GM12891 (cell line): Measurements from ENCODE around the gene VAV3.
"Not testable (repeated sequence)": the region's sequence is repeated elsewhere in the genome, so short reads cannot be mapped to it uniquely, and the experiment has no call there.

Experiments
- DNase-seq: peaks from one replicate; pipeline ENCODE4 v3.0.0; 2011; ENCODE audit warnings: low spot score; ENCODE audit not compliant: insufficient read length
- FAIRE-seq: peaks from 2 replicates; lab custom pipeline; 2011; peaks lifted over from hg19 to GRCh38; lab: Jason Lieb, UNC
- PAX5 ChIP-seq: IDR thresholded peaks from 2 replicates; pipeline ENCODE4 v1.6.1; 2011; ENCODE audit warnings: low read length, moderate library complexity, mild to moderate bottlenecking; ENCODE audit not compliant: insufficient read depth, severe bottlenecking
- POLR2A ChIP-seq: IDR thresholded peaks from 2 replicates; pipeline ENCODE4 v1.6.1; 2011; ENCODE audit warnings: low read depth, low read length, control low read depth
- POLR2AphosphoS5 ChIP-seq: IDR thresholded peaks from 2 replicates; pipeline ENCODE4 v1.6.1; 2011; ENCODE audit warnings: low read depth, low read length, control low read depth
- POU2F2 ChIP-seq: IDR thresholded peaks from 2 replicates; pipeline ENCODE4 v1.6.1; 2011; ENCODE audit warnings: low read depth, mild to moderate bottlenecking, control low read depth, low read length, moderate library complexity
- SPI1 ChIP-seq: IDR thresholded peaks from 2 replicates; pipeline ENCODE4 v1.6.1; 2011; ENCODE audit warnings: low read depth, low read length, control low read depth
- TAF1 ChIP-seq: IDR thresholded peaks from 2 replicates; pipeline ENCODE4 v1.6.1; 2011; ENCODE audit warnings: low read depth, low read length, control low read depth

VAV3 gene

DNA sequence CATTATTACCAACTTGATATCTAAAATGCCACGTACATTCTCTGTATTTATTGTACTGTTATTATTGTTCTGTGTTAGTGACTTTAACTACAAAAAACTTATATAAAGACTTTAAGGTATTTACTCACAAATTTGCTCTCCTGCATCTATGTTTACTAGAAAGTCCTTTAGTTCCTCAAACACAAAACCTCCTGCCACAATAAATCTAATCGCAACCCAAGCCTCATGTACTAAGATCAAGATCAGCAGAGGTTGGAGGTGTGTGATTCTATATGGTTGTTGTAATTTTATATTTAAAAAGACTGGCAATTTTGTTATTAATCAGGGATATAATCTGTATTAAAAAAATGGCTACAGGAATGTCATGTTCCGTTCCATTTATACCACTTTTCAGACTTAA lies 68.6 kb downstream of the VAV3 start:
- no peak for FAIRE-seq
- TF ChIP-seq TAF1 (no peak), PAX5 (no peak), POLR2A (no peak), POLR2AphosphoS5 (no peak), POU2F2 (no peak), SPI1 (no peak)
- DNase-seq = no peak

DNA sequence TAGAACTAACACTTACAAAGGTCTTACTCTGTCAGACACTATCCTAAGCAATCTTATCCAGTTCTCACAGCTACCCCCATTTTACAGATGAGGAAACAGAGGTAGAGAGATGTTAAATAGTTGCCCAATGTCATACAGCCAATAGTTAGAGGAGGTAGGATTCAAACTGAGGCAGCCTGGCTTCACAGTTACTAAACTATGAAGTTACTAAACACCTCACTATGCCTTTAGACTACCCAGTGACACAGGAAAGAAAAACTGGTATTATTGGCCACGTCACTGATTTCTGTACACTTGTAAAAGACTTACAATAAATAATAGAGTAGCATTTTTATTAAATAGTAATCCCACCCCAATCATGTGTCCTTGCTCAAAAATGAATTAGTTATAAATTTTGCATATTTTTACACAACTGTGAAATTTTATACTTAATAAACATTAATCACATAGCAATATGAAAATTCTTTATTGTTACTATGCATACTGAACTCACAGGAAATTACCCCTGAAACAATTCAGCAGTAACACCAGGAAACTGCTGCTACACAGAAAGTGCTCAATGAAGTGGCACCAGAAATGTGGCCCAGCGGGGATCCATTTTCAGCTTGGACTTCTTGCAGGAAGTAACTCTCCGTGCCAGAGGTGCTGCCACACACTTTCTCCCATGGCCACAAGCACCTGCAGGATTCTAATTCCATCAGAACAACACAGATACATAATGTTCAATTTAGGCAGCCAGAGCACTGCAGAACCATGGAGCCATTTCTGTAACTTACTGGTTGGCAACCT lies 69.4 kb downstream of the VAV3 start:
- DNase-seq (no peak), FAIRE-seq (no peak)
- TF ChIP-seq POU2F2 (no peak), TAF1 (no peak), POLR2A (no peak), POLR2AphosphoS5 (no peak), SPI1 (no peak), PAX5 (no peak)

DNA sequence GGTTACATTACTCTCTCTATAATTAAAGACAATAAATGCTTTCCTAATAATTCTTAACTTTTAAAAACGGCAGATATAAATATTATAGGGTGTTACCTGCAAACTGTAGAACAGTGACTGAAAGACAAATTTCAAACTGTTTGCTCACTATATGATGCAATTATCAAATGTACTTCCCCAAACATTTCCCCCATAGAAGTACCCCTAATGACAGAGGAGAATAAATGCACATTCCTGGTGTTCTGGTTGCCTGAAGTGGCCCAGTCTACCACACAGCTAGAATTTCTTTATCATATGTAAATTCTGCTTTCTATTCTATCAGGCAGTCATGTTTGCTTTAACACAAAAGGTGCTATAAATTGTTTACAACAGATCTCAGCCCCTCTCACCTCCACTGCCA lies 70.4 kb downstream of the VAV3 start:
- FAIRE-seq (no peak), DNase-seq (no peak)
- TF ChIP-seq POU2F2 (no peak), SPI1 (no peak), TAF1 (no peak), POLR2AphosphoS5 (no peak)

DNA sequence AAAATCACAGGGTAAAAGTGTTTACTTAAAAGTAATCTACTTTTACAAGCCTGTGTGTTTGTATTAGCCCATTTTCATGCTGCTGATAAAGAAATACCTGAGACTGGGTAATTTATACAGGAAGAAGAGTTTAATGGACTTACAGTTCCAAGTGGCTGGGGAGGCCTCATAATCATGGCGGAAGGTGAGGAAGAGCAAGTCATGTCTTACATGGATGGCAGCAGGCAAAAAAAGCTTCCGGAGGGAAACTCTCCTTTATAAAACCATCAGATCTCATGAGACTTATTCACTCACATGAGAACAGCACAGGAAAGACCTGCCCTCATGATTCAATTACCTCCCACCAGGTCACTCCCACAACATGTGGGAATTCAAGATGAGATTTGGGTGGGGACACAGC lies 71.6 kb downstream of the VAV3 start:
- not testable (repeated sequence) for DNase-seq, FAIRE-seq

DNA sequence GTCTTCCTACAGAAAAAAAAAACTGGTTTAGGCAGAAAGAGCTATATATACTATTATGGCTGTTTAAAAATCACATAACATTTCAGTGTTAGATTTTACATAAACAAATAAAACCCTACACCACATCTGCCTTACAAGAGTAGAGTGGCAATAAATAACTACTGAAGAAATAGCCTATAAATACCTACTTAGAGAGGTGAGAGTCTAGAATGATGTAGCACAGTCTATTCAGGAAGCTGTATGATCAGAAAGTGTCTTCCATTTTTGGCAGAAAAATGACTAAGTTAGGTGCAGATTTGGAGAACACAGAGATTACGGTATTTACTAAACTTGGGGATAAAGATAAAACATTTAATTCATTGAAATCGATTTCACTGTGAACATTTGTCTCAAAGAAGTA lies 75.5 kb downstream of the VAV3 start:
- FAIRE-seq (no peak), DNase-seq (no peak)
- TF ChIP-seq PAX5 = no peak

DNA sequence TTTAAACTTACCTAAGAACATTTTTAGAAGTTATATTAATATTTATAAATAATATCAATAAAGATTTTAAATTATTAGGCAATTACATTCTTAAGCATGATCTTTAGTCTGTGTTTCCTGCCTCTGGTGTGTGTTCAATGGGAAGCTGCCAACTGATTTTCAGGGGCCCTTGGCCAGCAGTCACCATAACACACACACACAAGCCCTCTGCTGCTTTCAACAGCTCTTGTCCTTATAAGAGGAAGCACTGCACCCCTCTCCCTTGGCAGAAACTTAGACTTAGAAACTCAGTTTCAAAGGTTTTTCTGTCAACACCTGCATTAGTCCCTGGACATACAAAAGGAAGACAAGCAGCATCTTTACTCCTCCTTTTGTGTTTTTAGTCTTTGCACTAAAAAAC lies 81.4 kb downstream of the VAV3 start:
- DNase-seq = no peak
- no peak for FAIRE-seq
- TF ChIP-seq POU2F2 (no peak), POLR2AphosphoS5 (no peak), PAX5 (no peak), SPI1 (no peak), POLR2A (no peak), TAF1 (no peak)

DNA sequence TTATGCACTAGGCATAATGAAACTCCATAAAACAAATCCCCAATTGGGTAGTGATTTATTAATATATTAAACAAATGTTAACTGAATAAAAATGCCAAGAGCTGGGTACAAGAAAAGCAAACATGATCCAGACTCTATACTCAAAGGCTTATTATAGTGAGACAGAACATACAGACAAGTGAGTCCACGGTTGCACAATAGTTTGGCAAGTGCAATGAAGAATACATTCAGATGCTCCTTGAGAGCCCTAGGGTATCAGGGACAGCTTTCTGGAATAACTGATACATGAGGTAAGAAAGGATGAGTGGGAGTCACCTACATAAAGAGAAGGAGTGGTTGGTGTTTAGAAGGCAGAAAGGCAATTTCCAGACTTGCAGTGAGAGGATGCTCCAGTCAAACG lies 85.1 kb downstream of the VAV3 start:
- TF ChIP-seq TAF1 (no peak), POU2F2 (no peak), PAX5 (no peak), POLR2AphosphoS5 (no peak), POLR2A (no peak), SPI1 (no peak)
- DNase-seq (no peak), FAIRE-seq (no peak)

DNA sequence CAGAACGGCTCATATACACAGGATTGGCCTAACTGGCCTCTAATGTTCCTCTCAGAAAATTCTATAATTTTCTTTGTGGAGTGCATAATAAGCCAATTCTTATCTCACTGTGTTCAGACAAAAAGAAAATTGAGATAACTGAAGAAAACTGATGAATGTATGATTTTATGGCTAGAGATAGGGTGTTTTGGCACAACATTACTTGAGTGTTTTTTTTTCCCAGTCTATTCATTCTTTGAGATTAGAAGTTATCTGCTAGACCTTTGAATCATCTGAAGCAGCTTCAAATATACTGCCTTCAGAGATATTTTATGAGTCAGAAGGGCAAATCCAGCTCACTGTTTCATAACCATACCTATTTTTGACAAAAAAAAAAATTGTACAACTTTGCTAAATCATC lies 85.6 kb downstream of the VAV3 start:
- TF ChIP-seq SPI1 (no peak), POU2F2 (no peak), POLR2A (no peak), TAF1 (no peak), POLR2AphosphoS5 (no peak), PAX5 (no peak)
- FAIRE-seq = no peak
- no peak for DNase-seq

DNA sequence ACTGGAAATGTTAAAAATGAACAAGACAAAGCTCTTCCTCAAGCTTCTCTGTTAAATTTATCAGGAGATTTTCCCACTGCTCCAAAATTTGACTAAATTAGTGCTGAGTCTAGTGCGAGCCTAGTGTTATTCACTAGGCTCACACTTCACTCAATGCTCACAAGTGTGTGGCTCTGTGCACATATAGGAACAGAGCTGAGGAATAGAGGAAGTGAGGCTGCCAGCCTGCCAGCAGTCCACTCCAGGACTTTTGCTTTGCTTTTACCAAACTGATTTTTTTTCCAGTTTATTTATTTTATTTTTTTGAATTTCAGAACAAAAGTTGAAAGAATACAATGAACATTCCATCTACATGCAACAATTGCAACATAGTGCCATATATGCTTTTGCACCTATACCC lies 87.2 kb downstream of the VAV3 start:
- FAIRE-seq (no peak), DNase-seq (no peak)
- TF ChIP-seq POLR2AphosphoS5 = no peak
- peak; percentile 66 for TF ChIP-seq SPI1
- no peak for TF ChIP-seq PAX5

DNA sequence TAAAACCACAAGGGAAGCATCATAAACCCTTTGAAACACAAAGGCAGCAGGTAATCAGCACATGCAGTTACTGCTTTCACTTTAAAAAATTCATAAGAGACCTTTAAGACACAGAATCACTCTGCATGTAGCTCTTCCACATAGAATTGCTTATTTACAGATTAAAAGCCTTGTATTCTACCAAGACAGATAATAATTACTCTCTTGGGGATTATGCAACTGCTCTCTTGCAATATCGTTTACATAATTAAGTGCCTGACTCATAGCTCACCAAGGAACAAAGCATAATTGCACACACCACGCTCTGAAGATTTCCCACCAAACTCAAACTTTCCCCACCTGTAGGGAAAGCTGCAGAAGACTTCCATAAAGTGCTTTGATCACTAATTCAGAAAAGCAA lies 87.9 kb downstream of the VAV3 start:
- FAIRE-seq (no peak), DNase-seq (no peak)
- TF ChIP-seq TAF1 = no peak
- no peak for TF ChIP-seq POU2F2
- TF ChIP-seq PAX5 = peak; percentile 62
- no peak for TF ChIP-seq POLR2A

DNA sequence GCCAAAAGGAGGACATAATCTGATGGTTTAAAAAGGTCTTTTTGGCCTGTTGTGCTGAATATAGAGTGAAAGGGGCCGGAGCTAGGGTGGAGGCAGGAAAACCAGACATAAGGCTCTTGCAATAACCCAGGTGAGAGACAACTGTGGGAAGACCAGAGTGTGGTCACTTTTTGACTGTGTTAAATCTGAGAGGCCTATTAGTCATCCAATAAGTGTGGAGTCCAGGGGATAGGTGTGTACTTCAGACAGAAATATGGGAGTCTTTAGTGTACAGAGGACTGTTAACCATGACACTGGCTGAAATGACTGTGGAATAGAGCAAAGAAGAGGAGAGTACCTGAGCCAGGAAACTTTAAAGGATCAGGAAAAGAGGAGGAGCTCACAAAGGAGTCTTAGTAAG lies 89.3 kb downstream of the VAV3 start:
- DNase-seq (no peak), FAIRE-seq (no peak)
- TF ChIP-seq POU2F2 (no peak), SPI1 (no peak), POLR2A (no peak), PAX5 (no peak), POLR2AphosphoS5 (no peak), TAF1 (no peak)
